K562 (cell line): Measurements from ENCODE around the gene TCF19. TPM values are rescaled to one million over a fixed set of nuclear protein-coding genes. Genes with fewer than 3 reads are reported as not detected.

Source experiments
- BRF1 ChIP-seq: IDR thresholded peaks from 3 replicates; pipeline ENCODE4 v1.6.1; 2011; ENCODE audit warnings: borderline replicate concordance, mild to moderate bottlenecking; ENCODE audit not compliant: insufficient read length; ENCODE audit errors: extremely low read depth
- CEBPB ChIP-seq: fragments of 450-650 bp; IDR thresholded peaks from 2 replicates; pipeline ENCODE4 v1.6.1; 2016; ENCODE audit warnings: missing genetic modification characterization, missing compliant biosample characterization
- CHD2 ChIP-seq: IDR thresholded peaks from 2 replicates; pipeline ENCODE4 v1.6.1; 2011; ENCODE audit warnings: low read depth, low read length
- CXXC5 ChIP-seq: fragments of 250-450 bp; sonication (Bioruptor Pico); IDR thresholded peaks from 2 replicates; pipeline ENCODE4 v1.8.0; 2022; ENCODE audit warnings: inconsistent platforms, mild to moderate bottlenecking, moderate library complexity
- DMBX1 ChIP-seq: fragments of 250-450 bp; sonication (Bioruptor Pico); IDR thresholded peaks from 2 replicates; pipeline ENCODE4 v1.8.0; 2022; ENCODE audit warnings: inconsistent platforms, mild to moderate bottlenecking, moderate library complexity, borderline replicate concordance
- EGR1 ChIP-seq: fragments of 450-650 bp; conservative IDR thresholded peaks from 2 replicates; pipeline ENCODE4 v1.6.1; 2017; ENCODE audit warnings: mild to moderate bottlenecking
- EHMT2 ChIP-seq: fragments of 450-650 bp; IDR thresholded peaks from 2 replicates; pipeline ENCODE4 v1.6.1; 2018; ENCODE audit warnings: antibody characterized with exemption
- FOXP1 ChIP-seq: sonication (generic); formaldehyde crosslinking; IDR thresholded peaks from 2 replicates; pipeline ENCODE4 v1.8.0; 2022; ENCODE audit warnings: mild to moderate bottlenecking, missing genetic modification reagents
- KDM5B ChIP-seq: fragments of 200-600 bp; sonication (generic); IDR thresholded peaks from 2 replicates; pipeline ENCODE4 v1.6.1; 2012; ENCODE audit warnings: low read depth, mild to moderate bottlenecking, moderate library complexity, low read length, control low read depth, inconsistent platforms; ENCODE audit not compliant: insufficient replicate concordance
- MYNN ChIP-seq, 2 experiments: sonication (generic); formaldehyde crosslinking in 1 of 2; IDR thresholded peaks; 2 replicates each; pipeline versions ENCODE4 v1.5.0 to v1.6.1; 2016 to 2020; ENCODE audit warnings: antibody characterized with exemption in 1 of 2, missing genetic modification reagents in 1 of 2
- NR2C2 ChIP-seq, 2 experiments: fragments of 200-800 bp in 1 of 2; sonication (Bioruptor generic) in 1 of 2; sonication (generic) in 1 of 2; formaldehyde crosslinking in 1 of 2; IDR thresholded peaks; 2 replicates each; pipeline versions ENCODE4 v1.6.1 to v1.8.0; 2016 to 2022; ENCODE audit warnings: mild to moderate bottlenecking in 1 of 2, missing compliant biosample characterization in 1 of 2, missing genetic modification characterization in 1 of 2, missing genetic modification reagents in 1 of 2
- PML ChIP-seq: IDR thresholded peaks from 2 replicates; pipeline ENCODE4 v1.6.1; 2012; ENCODE audit warnings: low read length, inconsistent platforms
- POLR2G ChIP-seq: fragments of 200-400 bp; formaldehyde crosslinking; IDR thresholded peaks from 2 replicates; pipeline ENCODE4 v1.6.1; 2017; ENCODE audit warnings: low read depth, mild to moderate bottlenecking, antibody characterized with exemption, low read length, moderate library complexity
- RBBP5 ChIP-seq: fragments of 200-600 bp; sonication (generic); IDR thresholded peaks from 2 replicates; pipeline ENCODE4 v1.6.1; 2012; ENCODE audit warnings: borderline replicate concordance, mild to moderate bottlenecking, low read length, control low read depth, inconsistent platforms; ENCODE audit not compliant: insufficient read depth, poor library complexity, severe bottlenecking
- SMAD1 ChIP-seq: fragments of 150-350 bp; IDR thresholded peaks from 2 replicates; pipeline ENCODE4 v1.6.1; 2014; ENCODE audit warnings: low read length, low read depth; ENCODE audit not compliant: partially characterized antibody
- SP2 ChIP-seq: IDR thresholded peaks from 2 replicates; pipeline ENCODE4 v1.6.1; 2011; ENCODE audit warnings: mild to moderate bottlenecking, low read depth, low read length, moderate library complexity; ENCODE audit not compliant: poor library complexity, severe bottlenecking; ENCODE audit errors: extremely low read depth
- ZKSCAN3 ChIP-seq: fragments of 250-450 bp; sonication (Bioruptor Pico); IDR thresholded peaks from 2 replicates; pipeline ENCODE4 v1.4.0; 2020
- polyA plus RNA-seq, 8 experiments: library from polyadenylated mRNA; depleted of rRNA in 4 of 8; stranded (reverse) in 5 of 8; unstranded in 3 of 8; fragments of >200 nt; fragmentation: Nextera tagmentation in 2 of 8; fragmentation: Illumina TruSeq in 1 of 8; extraction: Ambion mirVana in 2 of 8; extraction: Trizol in 1 of 8; gene quantifications; 2 replicates each; pipeline versions ENCODE4 v1.2.1 to v1.2.3, GENCODE V29; 2011 to 2014; ENCODE audit warnings: inconsistent platforms in 1 of 8, missing spikeins in 1 of 8
- total RNA-seq, 7 experiments: library from RNA; depleted of rRNA in 6 of 7; stranded (reverse); fragments of >200 nt in 6 of 7; fragmentation: Illumina TruSeq in 2 of 7; extraction: Trizol in 2 of 7; gene quantifications; 2 replicates each; pipeline versions ENCODE4 v1.2.1 to v1.2.3, GENCODE V29; 2011 to 2021; ENCODE audit warnings: low replicate concordance in 1 of 7
- TF ChIP-seq, protein P1 (sequence below): fragments of 200-800 bp; sonication (Bioruptor generic); IDR thresholded peaks from 2 replicates; pipeline ENCODE4 v1.6.1; 2017; ENCODE audit warnings: missing genetic modification characterization, missing compliant biosample characterization
- TF ChIP-seq, protein P2 (sequence below), 2 experiments: IDR thresholded peaks in 1 of 2; conservative IDR thresholded peaks in 1 of 2; 2 replicates each; pipeline ENCODE4 v1.6.1; 2016; ENCODE audit warnings: low read depth in 2 of 2, mild to moderate bottlenecking in 1 of 2, missing compliant biosample characterization in 1 of 2, missing genetic modification characterization in 1 of 2, moderate library complexity in 1 of 2

Gene TCF19
- total and polyA plus RNA-seq, 9 of the 15 experiments (the other 6 are each of a cell fraction or from before 2014, with no cell fraction given), result 4.2 to 42.5 (median 25.7) TPM

DNA sequence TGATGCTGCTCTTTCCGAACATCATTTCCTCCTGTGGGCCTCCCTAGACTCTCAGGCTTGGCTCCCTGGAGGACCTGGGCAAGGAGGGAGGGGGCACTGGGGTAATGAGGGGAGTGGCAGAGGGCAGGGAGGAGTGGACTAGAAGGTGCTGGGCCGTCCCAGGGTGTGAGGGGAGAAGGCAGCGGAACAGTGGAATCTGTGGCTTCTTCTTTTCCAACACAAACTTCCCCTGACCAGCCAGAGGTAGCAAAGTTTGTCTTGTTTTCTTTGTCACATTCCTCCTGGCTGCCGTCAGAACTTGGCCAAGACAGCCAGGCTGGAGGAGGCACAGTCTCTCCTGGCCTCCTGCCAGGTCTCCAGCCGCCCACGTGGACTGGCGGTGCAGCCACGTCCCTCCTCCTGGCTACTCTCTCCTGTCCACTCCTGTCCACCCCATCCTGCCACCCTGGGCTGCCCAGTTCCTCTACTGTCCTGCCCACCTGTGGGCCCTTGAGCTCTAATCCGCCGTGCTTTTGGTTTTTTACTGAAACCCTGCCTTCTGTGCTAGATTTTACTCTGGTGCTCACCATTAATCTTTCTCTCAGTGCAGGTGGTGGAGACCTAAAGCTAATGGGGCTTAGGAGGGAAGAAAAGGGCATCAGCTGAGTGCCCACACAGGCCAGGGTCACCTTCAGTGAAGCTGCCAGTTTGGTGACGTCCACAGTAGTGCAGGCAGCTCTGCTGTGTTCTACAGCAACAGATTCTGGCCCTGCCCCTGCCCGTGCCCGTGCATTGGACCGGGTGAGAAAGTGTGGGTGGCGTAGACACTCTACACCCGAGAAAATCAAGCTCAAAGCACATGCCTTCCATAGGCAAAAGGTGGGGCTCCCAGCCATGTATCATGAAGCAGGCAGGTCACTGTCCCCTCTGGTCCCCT, 35.3 kb upstream of the TCF19 start (continued):
- TF ChIP-seq POLR2G (no peak), RBBP5 (no peak), SMAD1 (peak; percentile 40), KDM5B (no peak), EHMT2 (no peak), PML (no peak), BRF1 (no peak), MYNN (IDR thresholded peaks at IDR 0.05) (no peak), MYNN (CRISPR knock-in tag; IDR thresholded peaks at IDR 0.05) (no peak), NR2C2 (CRISPR knock-in tag; IDR thresholded peaks at IDR 0.05) (0 out of 2 replicates have a peak, but pooled peaks have one; percentile 15), NR2C2 (tag; IDR thresholded peaks at IDR 0.05) (no peak), CXXC5 (no peak), ZKSCAN3 (no peak), CHD2 (no peak), DMBX1 (CRISPR knock-in tag) (no peak), FOXP1 (CRISPR knock-in tag) (no peak), SP2 (no peak), EGR1 (peak; percentile 69), CEBPB (tag) (no peak)
- TF ChIP-seq, protein P1, sequence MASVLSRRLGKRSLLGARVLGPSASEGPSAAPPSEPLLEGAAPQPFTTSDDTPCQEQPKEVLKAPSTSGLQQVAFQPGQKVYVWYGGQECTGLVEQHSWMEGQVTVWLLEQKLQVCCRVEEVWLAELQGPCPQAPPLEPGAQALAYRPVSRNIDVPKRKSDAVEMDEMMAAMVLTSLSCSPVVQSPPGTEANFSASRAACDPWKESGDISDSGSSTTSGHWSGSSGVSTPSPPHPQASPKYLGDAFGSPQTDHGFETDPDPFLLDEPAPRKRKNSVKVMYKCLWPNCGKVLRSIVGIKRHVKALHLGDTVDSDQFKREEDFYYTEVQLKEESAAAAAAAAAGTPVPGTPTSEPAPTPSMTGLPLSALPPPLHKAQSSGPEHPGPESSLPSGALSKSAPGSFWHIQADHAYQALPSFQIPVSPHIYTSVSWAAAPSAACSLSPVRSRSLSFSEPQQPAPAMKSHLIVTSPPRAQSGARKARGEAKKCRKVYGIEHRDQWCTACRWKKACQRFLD (CRISPR knock-in tag), result no peak
- TF ChIP-seq, protein P2, sequence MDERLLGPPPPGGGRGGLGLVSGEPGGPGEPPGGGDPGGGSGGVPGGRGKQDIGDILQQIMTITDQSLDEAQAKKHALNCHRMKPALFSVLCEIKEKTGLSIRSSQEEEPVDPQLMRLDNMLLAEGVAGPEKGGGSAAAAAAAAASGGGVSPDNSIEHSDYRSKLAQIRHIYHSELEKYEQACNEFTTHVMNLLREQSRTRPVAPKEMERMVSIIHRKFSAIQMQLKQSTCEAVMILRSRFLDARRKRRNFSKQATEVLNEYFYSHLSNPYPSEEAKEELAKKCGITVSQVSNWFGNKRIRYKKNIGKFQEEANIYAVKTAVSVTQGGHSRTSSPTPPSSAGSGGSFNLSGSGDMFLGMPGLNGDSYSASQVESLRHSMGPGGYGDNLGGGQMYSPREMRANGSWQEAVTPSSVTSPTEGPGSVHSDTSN (CRISPR knock-in tag; IDR thresholded peaks at IDR 0.05; ENCODE audit: low read depth), result no peak
- TF ChIP-seq, protein P2 (tag; conservative IDR thresholded peaks at IDR 0.05; ENCODE audit: low read depth), result no peak
